Stimulated activated CD8-positive, alpha-beta memory T cell treated with anti-CD3 and anti-CD28 coated beads, Interleukin-15, amount 100 ng/mL, for 4 hours (primary cell): ENCODE results near the gene DNAH14.
"Not testable (repeated sequence)": the region's sequence is repeated elsewhere in the genome, so short reads cannot be mapped to it uniquely, and the experiment has no call there.

Experiments
- DNase-seq, 2 donors: peaks; one replicate each; pipeline ENCODE4 v3.0.0-alpha.2; 2020; ENCODE audit warnings: low read depth in 2 of 2

DNAH14 gene

DNA sequence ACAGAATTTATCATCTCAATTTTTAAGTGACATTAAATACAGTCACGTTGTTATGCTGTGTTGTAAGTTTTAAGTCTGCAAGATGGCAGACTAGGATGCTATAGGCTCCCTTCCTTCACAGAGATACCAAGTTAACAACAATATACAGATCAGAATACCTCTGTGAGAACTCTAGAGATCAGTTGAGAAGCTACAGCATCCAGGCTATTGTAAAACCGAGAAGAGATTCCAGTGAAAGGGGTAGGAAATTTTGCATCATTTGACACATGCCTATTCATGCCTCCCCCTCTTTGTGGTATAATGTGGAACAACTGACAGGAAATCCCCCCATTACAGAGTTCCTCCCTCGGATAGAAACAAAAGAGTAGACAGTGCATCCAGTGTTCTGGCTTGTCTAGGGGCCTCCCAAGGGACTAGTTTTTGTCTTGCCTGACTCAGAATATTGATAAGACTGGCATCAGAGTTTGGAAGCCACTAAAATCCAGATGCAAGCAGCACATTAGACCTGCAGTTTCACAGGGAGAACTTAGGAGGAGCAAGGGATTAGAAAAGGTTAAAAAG is 417.7 kb downstream of the DNAH14 start:
- no peak for DNase-seq

GRCh38 chr1:225348400-225348799 is 418.9 kb downstream of the DNAH14 start:
- no peak for DNase-seq

- DNase-seq: no peak
Observed at GRCh38 chr1:225349826-225350225, 420.4 kb downstream of the DNAH14 start.

- DNase-seq: no peak
Observed at GRCh38 chr1:225350872-225351271, 421.4 kb downstream of the DNAH14 start.

DNA sequence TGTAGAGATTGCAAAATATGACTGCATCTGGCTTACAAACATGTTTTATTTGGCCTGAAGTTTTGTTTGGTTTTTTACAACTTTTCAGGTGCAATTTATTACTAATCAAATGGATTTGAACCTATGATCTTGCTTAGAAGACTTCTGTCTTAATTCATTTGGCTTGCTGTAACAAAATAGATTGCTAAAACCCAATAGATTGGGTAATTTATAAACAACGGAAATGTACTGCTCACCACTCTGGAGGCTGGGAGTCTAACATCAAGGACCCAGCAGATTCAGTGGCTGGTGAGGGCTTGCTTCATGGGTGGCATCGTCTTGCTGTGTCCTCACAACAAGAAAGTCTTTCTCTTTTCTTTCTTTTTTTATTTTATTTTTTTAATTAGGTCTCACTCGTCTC is 425.4 kb downstream of the DNAH14 start:
- DNase-seq: no peak

DNA sequence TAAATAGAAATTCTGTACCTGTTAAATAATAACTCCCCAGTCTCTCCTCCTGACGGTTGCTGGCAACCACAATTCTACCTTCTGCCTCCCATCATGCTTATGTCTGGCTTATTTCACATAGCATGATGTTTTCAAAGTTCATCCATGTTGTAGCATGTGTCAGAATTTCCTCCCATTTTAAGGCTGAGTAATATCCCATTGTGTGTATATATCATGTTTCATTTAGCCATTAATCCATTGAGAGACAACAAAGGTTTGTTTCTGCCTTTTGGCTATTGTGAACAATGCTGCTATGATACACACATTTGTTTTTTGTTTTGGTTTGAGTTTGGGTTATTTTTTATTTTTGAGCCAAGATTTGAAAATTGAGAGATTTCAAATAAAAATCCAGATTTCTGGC is 426.4 kb downstream of the DNAH14 start:
- no peak for DNase-seq

DNA sequence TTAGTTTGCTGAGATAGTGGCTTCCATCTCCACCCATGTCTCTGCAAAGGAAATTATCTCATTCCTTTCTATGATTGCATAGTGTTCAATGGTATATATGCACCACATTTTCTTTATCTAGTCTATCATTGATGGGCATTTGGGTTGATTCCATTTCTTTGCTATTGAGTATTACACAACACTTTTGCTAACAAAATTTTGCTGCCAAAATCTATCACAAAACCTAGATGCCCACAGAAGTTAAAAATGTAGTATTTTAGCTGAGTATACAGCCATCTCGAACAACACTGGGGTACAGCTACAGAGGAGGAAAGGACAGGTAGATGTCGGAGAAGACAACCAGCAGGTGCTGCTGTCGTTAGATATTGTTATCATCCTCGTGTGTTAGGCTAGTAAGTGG is 430.6 kb downstream of the DNAH14 start:
- DNase-seq: no peak

GRCh38 chr1:225361176-225361575 is 431.7 kb downstream of the DNAH14 start:
- DNase-seq: no peak

GRCh38 chr1:225362805-225363204 is 433.3 kb downstream of the DNAH14 start:
- no peak for DNase-seq

DNA sequence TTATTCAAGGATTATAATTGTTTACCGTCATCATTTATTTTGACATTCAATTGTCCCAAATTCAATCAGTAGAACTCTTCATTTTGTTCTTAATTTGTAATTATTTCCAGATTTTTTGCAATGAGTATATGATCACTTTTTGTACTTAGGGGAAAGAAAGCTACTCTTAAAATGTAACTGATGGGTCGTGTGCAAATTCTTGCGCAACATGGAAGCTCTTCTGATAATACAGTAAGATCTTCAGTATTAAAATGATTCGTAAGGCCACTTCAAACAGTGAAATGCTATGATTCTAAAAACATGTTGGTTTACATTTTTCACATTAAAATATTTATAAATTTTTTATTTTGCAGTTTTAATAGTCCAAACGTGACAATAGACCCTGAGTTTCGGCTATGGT is 435.0 kb downstream of the DNAH14 start:
- no peak for DNase-seq

DNA sequence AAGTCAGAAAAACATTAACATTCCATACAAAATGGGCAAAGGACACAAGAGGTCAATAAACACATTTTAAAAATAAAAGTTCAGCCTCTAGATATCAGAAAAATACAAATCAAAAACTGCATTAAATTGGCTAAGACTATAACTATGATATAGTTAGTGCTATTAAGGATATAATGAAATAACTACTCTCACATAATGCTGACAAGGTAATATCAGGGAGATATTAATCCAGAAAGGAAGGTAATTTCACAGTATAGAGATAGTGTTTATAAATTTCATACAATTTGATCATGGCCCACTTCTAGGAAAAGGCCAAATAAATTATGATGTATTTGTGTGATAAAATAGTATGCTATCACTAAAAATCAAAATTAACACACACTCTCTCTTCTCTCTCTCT is 436.5 kb downstream of the DNAH14 start:
- DNase-seq: no peak

DNA sequence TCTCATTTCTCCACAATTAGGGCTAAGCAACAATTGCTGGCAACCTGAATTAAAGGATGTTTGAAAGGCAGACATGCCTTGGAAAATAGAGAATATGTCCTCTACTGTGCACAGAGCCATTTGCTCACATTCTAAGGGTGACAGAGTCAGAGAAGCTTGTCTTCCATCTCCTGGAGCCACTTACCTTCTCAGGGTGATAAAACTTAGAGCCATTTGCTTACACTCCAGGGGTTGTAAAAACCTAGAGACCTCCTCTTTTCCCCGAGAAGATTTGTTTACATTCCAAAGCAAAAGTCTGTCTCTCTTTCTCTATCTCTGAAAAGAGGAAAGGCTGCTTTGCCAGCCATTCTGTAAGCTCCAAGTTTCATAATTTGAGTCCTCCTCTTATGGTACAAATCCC is 437.1 kb downstream of the DNAH14 start:
- DNase-seq: no peak

- DNase-seq: no peak
Observed at GRCh38 chr1:225368036-225368552, 438.6 kb downstream of the DNAH14 start.

- DNase-seq: no peak
Observed at GRCh38 chr1:225371366-225372010, 442.0 kb downstream of the DNAH14 start.

GRCh38 chr1:225373155-225373554 is 443.7 kb downstream of the DNAH14 start:
- no peak for DNase-seq

- DNase-seq: no peak
Observed at GRCh38 chr1:225374996-225375395, 445.5 kb downstream of the DNAH14 start.

- DNase-seq: no peak
Observed at GRCh38 chr1:225378880-225379279, 449.4 kb downstream of the DNAH14 start.

GRCh38 chr1:225380691-225381090 is 451.2 kb downstream of the DNAH14 start:
- DNase-seq: no peak

DNA sequence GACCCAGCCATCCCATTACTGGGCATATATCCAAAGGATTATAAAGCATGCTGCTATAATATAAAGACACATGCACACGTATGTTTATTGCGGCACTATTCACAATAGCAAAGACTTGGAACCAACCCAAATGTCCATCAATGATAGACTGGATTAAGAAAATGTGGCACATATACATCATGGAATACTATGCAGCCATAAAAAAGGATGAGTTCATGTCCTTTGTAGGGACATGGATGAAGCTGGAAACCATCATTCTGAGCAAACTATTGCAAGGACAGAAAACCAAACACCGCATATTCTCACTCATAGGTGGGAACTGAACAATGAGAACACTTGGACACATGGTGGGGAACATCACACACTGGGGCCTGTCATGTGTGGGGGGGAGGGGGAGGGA is 457.4 kb downstream of the DNAH14 start:
- DNase-seq: not testable (repeated sequence)

DNA sequence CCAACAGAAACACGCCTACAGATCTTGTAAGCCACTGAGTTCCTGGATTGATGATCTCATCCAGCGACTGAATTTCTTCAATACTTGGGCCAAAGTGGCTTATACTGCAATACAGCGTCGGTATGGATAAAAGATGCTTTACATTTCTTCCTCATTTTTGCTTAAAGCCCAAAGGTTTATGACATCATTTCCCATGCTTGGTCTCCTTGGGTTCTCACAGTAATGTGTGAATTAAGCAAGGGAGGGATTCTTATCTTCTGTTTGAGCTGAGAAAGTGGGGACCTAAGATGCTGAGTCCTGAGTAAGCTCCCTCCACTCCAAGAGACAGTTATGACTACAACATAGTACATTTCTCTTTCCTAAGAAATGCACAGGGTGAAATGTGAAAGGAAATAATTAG is 458.9 kb downstream of the DNAH14 start:
- no peak for DNase-seq

- DNase-seq: no peak
Observed at GRCh38 chr1:225389843-225390242, 460.4 kb downstream of the DNAH14 start.

DNA sequence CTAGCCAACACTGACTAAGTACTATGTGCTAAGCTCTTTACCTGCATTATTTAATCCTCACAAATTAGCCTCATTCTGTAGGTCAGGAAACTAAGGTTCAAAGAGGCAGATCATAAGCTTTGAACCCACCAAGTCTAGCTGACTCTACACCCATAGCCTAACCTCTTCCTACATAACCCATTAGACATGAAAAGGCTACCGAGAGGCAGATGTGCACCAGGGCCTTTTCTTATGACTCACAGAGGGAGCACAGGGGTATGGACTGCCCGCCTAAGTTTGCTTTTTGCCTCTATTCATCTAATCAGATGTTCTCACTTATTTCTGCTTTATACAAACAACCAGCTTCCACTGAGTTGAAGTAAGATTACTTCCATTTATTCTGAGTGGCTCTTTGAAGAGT is 466.9 kb downstream of the DNAH14 start:
- DNase-seq: no peak

DNA sequence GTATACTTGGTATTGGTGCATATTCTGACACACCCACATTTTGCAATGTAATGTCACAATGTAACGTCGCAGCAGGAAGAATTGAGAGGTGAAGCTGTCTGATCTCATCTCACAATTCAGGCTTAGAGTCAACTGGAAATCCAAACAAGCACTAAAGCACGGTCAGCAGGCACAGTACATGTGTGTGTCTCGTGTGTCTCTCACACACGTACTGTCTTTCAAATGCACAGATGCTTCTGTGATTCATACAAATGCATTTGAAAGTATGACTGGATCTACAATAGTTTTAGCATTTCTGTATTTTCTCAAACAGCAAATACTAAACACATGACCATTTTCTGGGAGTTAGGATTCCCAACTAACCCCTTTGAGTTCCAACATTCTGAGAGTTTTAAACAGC is 471.5 kb downstream of the DNAH14 start:
- no peak for DNase-seq
